ENCODE measurements around the gene FARP1.
A peak's percentile ranks its signal among the peaks of the same experiment; 100 is the strongest.

FARP1 gene

DNA sequence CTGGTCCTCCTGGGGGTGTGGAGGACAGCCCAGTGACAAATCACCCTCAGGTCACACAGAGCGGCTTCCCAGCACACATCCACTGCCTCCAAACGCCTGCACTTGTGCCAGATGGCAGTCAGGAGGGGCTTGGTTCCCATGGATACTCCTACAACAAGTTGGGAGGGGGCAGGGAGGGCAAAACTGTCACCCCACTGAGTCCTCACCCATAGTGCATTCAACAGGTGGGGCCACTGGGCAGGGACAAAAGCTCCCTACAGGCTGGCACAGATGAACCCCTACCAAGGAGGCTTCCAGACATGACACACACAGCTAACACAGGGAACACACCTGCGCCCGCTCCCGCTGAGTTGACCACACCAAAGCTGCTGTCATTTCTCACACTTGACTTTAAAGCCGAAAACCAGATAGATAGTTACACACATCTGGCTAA, 313.5 kb downstream of the FARP1 start:
- POLR2A ChIA-PET (ENCODE audit: low non-redundant PET): no interaction called here

DNA sequence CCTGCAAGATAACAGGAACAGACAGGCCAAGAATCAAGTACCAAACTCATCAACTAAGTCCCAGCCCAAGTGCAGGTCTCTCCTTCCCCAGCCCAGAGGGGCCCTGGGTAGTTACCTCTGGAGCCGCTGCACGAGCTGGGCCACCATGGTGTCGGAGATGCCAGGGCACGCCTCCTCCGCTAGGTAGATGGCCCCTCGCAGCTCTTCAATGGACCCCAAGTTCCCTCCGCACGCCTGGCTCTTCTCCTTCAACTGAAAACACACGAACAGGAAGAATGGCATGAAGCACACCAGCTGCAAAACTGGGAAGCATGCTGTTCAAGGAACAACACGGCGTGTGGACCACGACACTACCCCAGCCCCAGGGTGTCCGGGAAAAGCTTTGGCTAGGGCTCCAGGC, 314.2 kb downstream of the FARP1 start:
- ChIA-PET POLR2A (ENCODE audit: low non-redundant PET) (interaction anchor here (0.5 kb wide), 1 partner anchor 620 kb away, joined by 3 read pairs; no protein-coding TSS in a partner anchor), CTCF (interaction anchor here (1.6 kb wide), 1 partner anchor 10 kb away, joined by 6 read pairs; no protein-coding TSS in a partner anchor)
- no peak for DNase-seq (ENCODE audit: low spot score)
- H3K27ac ChIP-seq: no peak overlapping the region
- TF ChIP-seq, protein P1, sequence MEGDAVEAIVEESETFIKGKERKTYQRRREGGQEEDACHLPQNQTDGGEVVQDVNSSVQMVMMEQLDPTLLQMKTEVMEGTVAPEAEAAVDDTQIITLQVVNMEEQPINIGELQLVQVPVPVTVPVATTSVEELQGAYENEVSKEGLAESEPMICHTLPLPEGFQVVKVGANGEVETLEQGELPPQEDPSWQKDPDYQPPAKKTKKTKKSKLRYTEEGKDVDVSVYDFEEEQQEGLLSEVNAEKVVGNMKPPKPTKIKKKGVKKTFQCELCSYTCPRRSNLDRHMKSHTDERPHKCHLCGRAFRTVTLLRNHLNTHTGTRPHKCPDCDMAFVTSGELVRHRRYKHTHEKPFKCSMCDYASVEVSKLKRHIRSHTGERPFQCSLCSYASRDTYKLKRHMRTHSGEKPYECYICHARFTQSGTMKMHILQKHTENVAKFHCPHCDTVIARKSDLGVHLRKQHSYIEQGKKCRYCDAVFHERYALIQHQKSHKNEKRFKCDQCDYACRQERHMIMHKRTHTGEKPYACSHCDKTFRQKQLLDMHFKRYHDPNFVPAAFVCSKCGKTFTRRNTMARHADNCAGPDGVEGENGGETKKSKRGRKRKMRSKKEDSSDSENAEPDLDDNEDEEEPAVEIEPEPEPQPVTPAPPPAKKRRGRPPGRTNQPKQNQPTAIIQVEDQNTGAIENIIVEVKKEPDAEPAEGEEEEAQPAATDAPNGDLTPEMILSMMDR (conservative IDR thresholded peaks at IDR 0.05; ENCODE audit: low read depth): no peak

More for the DNA sequence above, 313.5 kb downstream of the FARP1 start:
- TF ChIP-seq, protein P1 (conservative IDR thresholded peaks at IDR 0.05; ENCODE audit: low read depth): no peak
- CTCF ChIA-PET: interaction anchor here (1.6 kb wide), 1 partner anchor 10 kb away, joined by 6 read pairs; no protein-coding TSS in a partner anchor
- peak overlapping the region; percentile 6; the same call in 1 of the 2 replicates for H3K27ac ChIP-seq
- DNase-seq (ENCODE audit: low spot score): no peak

DNA sequence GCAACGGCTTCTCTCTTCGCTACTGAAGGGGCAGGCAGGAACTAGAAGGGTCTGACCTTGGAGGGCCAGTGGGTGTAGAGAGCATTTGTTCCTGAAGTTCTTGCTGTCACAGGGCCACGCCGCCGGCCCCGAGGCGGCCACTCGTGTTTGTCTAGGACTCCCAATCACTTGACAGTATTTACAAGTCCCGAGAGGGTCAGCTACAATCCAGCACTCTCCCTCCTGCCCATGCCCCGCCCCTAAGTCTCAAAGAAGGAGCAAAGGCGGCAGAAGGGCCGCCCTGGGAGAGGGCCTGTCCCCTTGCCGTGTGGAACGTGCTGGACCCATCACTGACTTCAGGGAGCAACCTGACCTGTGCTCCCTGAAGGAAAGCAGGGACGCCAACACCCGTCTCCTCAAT, 315.5 kb downstream of the FARP1 start:
- CTCF ChIA-PET: no interaction called here
- H3K27ac ChIP-seq: no peak overlapping the region
- TF ChIP-seq, protein P1 (conservative IDR thresholded peaks at IDR 0.05; ENCODE audit: low read depth): no peak
- no peak for DNase-seq (ENCODE audit: low spot score)
- POLR2A ChIA-PET (ENCODE audit: low non-redundant PET): no interaction called here

DNA sequence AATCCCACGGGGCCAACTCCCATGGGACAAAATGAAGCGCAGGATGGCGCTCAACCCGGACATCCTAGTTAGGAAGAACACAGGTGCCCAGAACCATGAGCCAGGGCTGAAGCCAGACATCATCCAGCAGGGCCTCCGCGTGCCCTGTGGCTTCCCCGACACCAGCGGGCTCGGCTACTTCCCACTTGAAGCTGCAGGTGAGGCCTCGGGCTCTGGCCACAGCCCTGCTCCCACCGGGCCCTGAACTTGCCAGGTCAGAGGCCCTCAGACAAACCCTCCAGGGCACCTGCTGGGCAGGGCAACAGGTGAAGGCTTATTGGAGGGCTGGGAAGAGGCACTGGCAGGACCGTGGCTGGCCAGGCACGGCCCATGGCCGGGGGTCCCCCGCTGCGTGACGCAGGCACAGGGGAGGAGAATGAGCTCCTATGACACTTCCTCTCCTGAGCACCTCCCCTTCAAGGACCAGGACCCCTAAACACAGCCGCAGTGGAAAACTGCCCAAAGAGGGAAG, 316.3 kb downstream of the FARP1 start:
- DNase-seq (ENCODE audit: low spot score): no peak
- peak overlapping the region; percentile 19; the same call in 1 of the 2 replicates for H3K27ac ChIP-seq
- ChIA-PET CTCF (no interaction called here), POLR2A (ENCODE audit: low non-redundant PET) (no interaction called here)
- TF ChIP-seq, protein P1 (conservative IDR thresholded peaks at IDR 0.05; ENCODE audit: low read depth): no peak

DNA sequence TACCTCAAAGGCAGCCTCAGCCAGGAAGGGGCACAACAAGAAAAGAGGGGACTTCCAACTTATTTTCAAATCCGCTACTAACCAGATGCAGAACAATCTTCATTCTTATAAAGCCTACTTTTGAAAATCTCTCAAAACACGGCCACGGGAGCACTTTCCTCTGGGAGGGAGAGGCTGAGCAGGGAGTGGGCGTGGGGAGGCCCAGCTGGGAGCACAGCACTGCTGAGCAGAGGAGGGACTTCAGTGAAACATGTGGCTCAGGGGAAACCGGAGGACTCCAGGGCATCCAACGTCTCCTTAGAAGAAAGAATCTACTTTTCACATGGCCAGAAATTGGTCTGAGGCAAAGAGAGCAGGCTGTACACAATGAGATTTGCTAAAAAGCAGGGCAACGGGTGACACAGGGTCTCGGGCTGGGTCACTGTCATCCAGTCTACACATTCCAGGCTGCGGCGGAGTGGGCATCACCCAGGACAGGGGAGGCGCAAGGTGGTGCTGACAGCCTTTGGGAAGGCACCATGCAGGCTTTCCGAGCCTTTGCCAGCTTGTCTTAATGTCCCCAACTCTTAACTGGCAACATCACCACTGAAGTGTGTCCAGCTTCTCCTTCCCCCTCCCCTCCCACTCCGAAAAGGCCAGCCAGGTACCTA, 317.0 kb downstream of the FARP1 start:
- POLR2A ChIA-PET (ENCODE audit: low non-redundant PET): no interaction called here

DNA sequence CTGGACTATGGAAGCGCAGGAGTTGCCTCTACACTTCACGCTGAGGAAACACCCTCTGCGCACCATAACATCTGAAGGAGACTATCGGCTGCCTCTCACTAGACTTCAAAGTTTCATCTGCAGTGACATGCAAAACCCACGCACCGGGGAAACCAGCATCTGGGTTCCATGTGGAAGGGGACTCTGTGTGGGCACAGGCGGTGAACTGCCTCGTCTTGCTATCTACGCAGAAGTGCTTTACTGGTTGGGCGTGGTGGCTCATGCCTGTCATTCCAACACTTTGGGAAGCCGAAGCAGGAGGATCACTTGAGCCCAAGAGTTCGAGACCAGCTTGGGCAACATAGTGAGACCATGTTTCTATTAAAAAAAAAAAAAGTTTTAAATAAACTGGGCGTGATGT, 317.6 kb downstream of the FARP1 start:
- ChIA-PET POLR2A (ENCODE audit: low non-redundant PET) (no interaction called here), CTCF (no interaction called here)
- DNase-seq (ENCODE audit: low spot score): no peak
- TF ChIP-seq, protein P1 (conservative IDR thresholded peaks at IDR 0.05; ENCODE audit: low read depth): no peak
- no peak overlapping the region for H3K27ac ChIP-seq

More for the DNA sequence above, 317.0 kb downstream of the FARP1 start:
- peak overlapping the region; percentile 19 for H3K27ac ChIP-seq
- TF ChIP-seq, protein P1 (conservative IDR thresholded peaks at IDR 0.05; ENCODE audit: low read depth): no peak
- DNase-seq (ENCODE audit: low spot score): no peak
- CTCF ChIA-PET: no interaction called here
